GM12878 (cell line): ENCODE data around the gene AGBL5. TPM values are rescaled to one million over a fixed set of nuclear protein-coding genes. Genes with fewer than 3 reads are reported as not detected.

ENCODE experiments used
- ATAC-seq: fragments of 200-7000 bp; cut with Tn5 transposase; 3 replicates; pipeline ENCODE4 v1.9.1; 2020; ENCODE audit warnings: mild to moderate bottlenecking, moderate library complexity
- BruUV-seq: library from RNA; stranded (reverse); fragments of 400-500 nt; replicated peaks from 2 replicates; lab custom pipeline; 2021; lab: Mats Ljungman, UMichigan
- CTCF ChIA-PET: fragments of 300-600 bp; sonication (Branson Sonifier 250); formaldehyde crosslinking; extraction: SDS; loops from one replicate; lab custom pipeline; 2021; ENCODE audit warnings: inconsistent platforms; lab: Yijun Ruan, JAX
- POLR2A ChIA-PET: fragments of 350-600 bp; formaldehyde crosslinking; extraction: SDS; loops from one replicate; lab custom pipeline; 2021; ENCODE audit warnings: inconsistent platforms; lab: Charles Lee
- RAD21 ChIA-PET: fragments of 300-600 bp; sonication (Branson Sonifier 250); formaldehyde crosslinking; loops from one replicate; lab custom pipeline; 2023; ENCODE audit warnings: antibody characterized with exemption; ENCODE audit not compliant: unreplicated experiment; lab: Charles Lee
- SMC1A ChIA-PET: fragments of 300-600 bp; sonication (Branson Sonifier 250); formaldehyde crosslinking; loops from one replicate; lab custom pipeline; 2023; ENCODE audit not compliant: unreplicated experiment, uncharacterized antibody; lab: Charles Lee
- DNase-seq: peaks from one replicate; pipeline ENCODE4 v3.0.0-alpha.2; 2011; ENCODE audit warnings: low read depth, low spot score
- FAIRE-seq: peaks from 3 replicates; lab custom pipeline; 2011; peaks lifted over from hg19 to GRCh38; lab: Jason Lieb, UNC
- H2AFZ ChIP-seq: 2 replicates; pipeline ENCODE4 v1.6.0; 2011; ENCODE audit warnings: low read depth, low read length, control low read depth; ENCODE audit not compliant: control insufficient read depth
- H3K27ac ChIP-seq: 2 replicates; pipeline ENCODE4 v1.5.1; 2011; ENCODE audit warnings: control low read depth; ENCODE audit not compliant: control insufficient read depth, insufficient read depth
- H3K27me3 ChIP-seq, 2 experiments: replicated peaks in 1 of 2; 2 replicates each; pipeline versions ENCODE4 v1.6.0 to v1.6.1; 2011; ENCODE audit warnings: low read length in 1 of 2; ENCODE audit not compliant: control insufficient read depth in 2 of 2, insufficient read depth in 2 of 2
- H3K36me3 ChIP-seq, 2 experiments: 2 replicates each; pipeline ENCODE4 v1.5.1; 2011; ENCODE audit warnings: low read length in 1 of 2; ENCODE audit not compliant: control insufficient read depth in 2 of 2, insufficient read depth in 2 of 2
- H3K4me1 ChIP-seq: 2 replicates; pipeline ENCODE4 v1.6.1; 2011; ENCODE audit warnings: mild to moderate bottlenecking, low read length, moderate library complexity, mixed read lengths; ENCODE audit not compliant: control insufficient read depth, insufficient read depth
- H3K4me2 ChIP-seq: 2 replicates; pipeline ENCODE4 v1.6.0; 2011; ENCODE audit warnings: control low read depth; ENCODE audit not compliant: control insufficient read depth, insufficient read depth
- H3K4me3 ChIP-seq: fragments of 200-600 bp; sonication (generic); 2 replicates; pipeline ENCODE4 v1.5.1; 2016
- H3K79me2 ChIP-seq: 2 replicates; pipeline ENCODE4 v1.6.0; 2011; ENCODE audit warnings: low read length; ENCODE audit not compliant: control insufficient read depth, insufficient read depth
- H3K9ac ChIP-seq: 2 replicates; pipeline ENCODE4 v1.8.0; 2011; ENCODE audit warnings: low read length, control low read depth, mixed read lengths; ENCODE audit not compliant: control insufficient read depth, insufficient read depth
- H3K9me3 ChIP-seq: replicated peaks from 3 replicates; pipeline ENCODE4 v1.5.1; 2011; ENCODE audit warnings: mild to moderate bottlenecking, low read length; ENCODE audit not compliant: control insufficient read depth, insufficient read depth
- H4K20me1 ChIP-seq: 2 replicates; pipeline ENCODE4 v1.6.0; 2011; ENCODE audit not compliant: control insufficient read depth, insufficient read depth
- BHLHE40 ChIP-seq, 2 experiments: fragments of 450-650 bp in 1 of 2; IDR thresholded peaks; 2 replicates each; pipeline ENCODE4 v1.6.1; 2011 to 2017; ENCODE audit warnings: low read depth in 2 of 2, borderline replicate concordance in 1 of 2, improper control_type of control experiment in 1 of 2, low read length in 1 of 2, mild to moderate bottlenecking in 1 of 2
- CHD2 ChIP-seq: IDR thresholded peaks from 2 replicates; pipeline ENCODE4 v1.6.1; 2011; ENCODE audit warnings: low read depth, low read length, improper control_type of control experiment, borderline replicate concordance
- E2F8 ChIP-seq: fragments of 450-650 bp; IDR thresholded peaks from 2 replicates; pipeline ENCODE4 v1.6.1; 2018; ENCODE audit warnings: mild to moderate bottlenecking, low read depth, moderate library complexity; ENCODE audit not compliant: partially characterized antibody
- EED ChIP-seq: sonication (generic); IDR thresholded peaks from 2 replicates; pipeline ENCODE4 v1.6.1; 2016; ENCODE audit warnings: antibody characterized with exemption, low read depth
- ESRRA ChIP-seq: IDR thresholded peaks from 2 replicates; pipeline ENCODE4 v1.6.1; 2012; ENCODE audit warnings: mild to moderate bottlenecking, low read length, improper control_type of control experiment
- GATAD2B ChIP-seq: fragments of 450-650 bp; conservative IDR thresholded peaks from 2 replicates; pipeline ENCODE4 v1.6.1; 2017; ENCODE audit warnings: low read depth, mild to moderate bottlenecking, moderate library complexity
- HCFC1 ChIP-seq: fragments of 150-350 bp; IDR thresholded peaks from 2 replicates; pipeline ENCODE4 v1.6.1; 2014; ENCODE audit warnings: low read length
- IKZF2 ChIP-seq, 2 experiments: fragments of 450-650 bp; IDR thresholded peaks; 2 replicates each; pipeline ENCODE4 v1.6.1; 2017; ENCODE audit warnings: mild to moderate bottlenecking in 2 of 2, moderate library complexity in 2 of 2
- PML ChIP-seq: IDR thresholded peaks from 2 replicates; pipeline ENCODE4 v1.6.1; 2012; ENCODE audit warnings: low read length, inconsistent platforms
- POLR2A ChIP-seq: IDR thresholded peaks from 2 replicates; pipeline ENCODE4 v1.6.1; 2011; ENCODE audit warnings: low read depth, mild to moderate bottlenecking, low read length
- SIX5 ChIP-seq: IDR thresholded peaks from 2 replicates; pipeline ENCODE4 v1.6.1; 2011; ENCODE audit warnings: mild to moderate bottlenecking, low read depth, low read length, moderate library complexity; ENCODE audit not compliant: severe bottlenecking
- SUPT20H ChIP-seq: IDR thresholded peaks from 2 replicates; pipeline ENCODE4 v1.6.1; 2011; ENCODE audit warnings: low read depth, mild to moderate bottlenecking, low read length, moderate library complexity, borderline replicate concordance; ENCODE audit not compliant: control insufficient read depth
- TAF1 ChIP-seq: IDR thresholded peaks from 2 replicates; pipeline ENCODE4 v1.6.1; 2011; ENCODE audit warnings: mild to moderate bottlenecking, low read depth, low read length, borderline replicate concordance
- YY1 ChIP-seq: IDR thresholded peaks from 2 replicates; pipeline ENCODE4 v1.6.1; 2011; ENCODE audit warnings: low read depth, mild to moderate bottlenecking, low read length
- WGBS: methylation state at CpG from one replicate; pipeline ENCODE4 v1.1.6; 2016; ENCODE audit warnings: low lambda C conversion rate; ENCODE audit not compliant: insufficient replicate concordance, insufficient coverage; ENCODE audit errors: missing lambda C conversion rate; 5-methylcytosine and 5-hydroxymethylcytosine counted together
- in situ Hi-C: fragments of 300-500 bp; cut with MboI; formaldehyde crosslinking; loops from 9 replicates; pipeline ENCODE4 v1.14.3; 2018; ENCODE audit warnings: mixed read lengths
- intact Hi-C: fragments of 100-400 bp; cut with micrococcal nuclease; formaldehyde crosslinking; loops from one replicate; pipeline ENCODE4 v1.14.2; 2022; ENCODE audit not compliant: unreplicated experiment
- polyA plus RNA-seq, 11 experiments: library from polyadenylated mRNA; depleted of rRNA in 4 of 11; unstranded in 6 of 11; stranded (reverse) in 5 of 11; fragments of >200 nt; fragmentation: Nextera tagmentation in 4 of 11; fragmentation: Illumina TruSeq in 1 of 11; extraction: Ambion mirVana in 4 of 11; extraction: Trizol in 1 of 11; gene quantifications; 1 replicate in 1 of 11; 2 replicates in 10 of 11; pipeline versions ENCODE4 v1.2.1 to v1.2.3, GENCODE V29; 2011 to 2016; ENCODE audit warnings: inconsistent platforms in 2 of 11, missing spikeins in 2 of 11, low read depth in 1 of 11
- total RNA-seq, 4 experiments: library from RNA; depleted of rRNA in 3 of 4; stranded (reverse); fragments of >200 nt in 3 of 4; fragmentation: Illumina TruSeq in 1 of 4; extraction: Trizol in 1 of 4; gene quantifications; 2 replicates each; pipeline versions ENCODE4 v1.2.1 to v1.2.3, GENCODE V29; 2013 to 2021

AGBL5 gene
- total and polyA plus RNA-seq, 10 of the 15 experiments (the other 5 are each of a cell fraction or from before 2014, with no cell fraction given): 1.9 to 28.5 (median 19.5) TPM

GRCh38 chr2:27053321-27053720 is 1.9 kb downstream of the AGBL5 start:
- H3K27ac ChIP-seq: no peak overlapping the region
- intact Hi-C loops: loop anchor here (5.0 kb wide), 1 partner anchor 266 kb away; the partner anchor contains the start of gene CENPA
- no peak overlapping the region for H3K9ac ChIP-seq
- H3K9me3 ChIP-seq: no peaks in the 10 kb centered on the region
- no peak for DNase-seq
- H3K4me1 ChIP-seq: peaks cover 9% of the 10 kb centered on the region
- ChIA-PET SMC1A (interaction anchor here (1.0 to 1.8 kb wide), 2 partner anchors 9 to 29 kb away, joined by 3 to 5 read pairs; no protein-coding TSS in a partner anchor), POLR2A (interaction anchor here (0.5 to 8.9 kb wide), 3 partner anchors 16 to 296 kb away, joined by 5 to 139 read pairs (median 6); partner anchors contain the start of gene OST4), CTCF (interaction anchor here (2.9 kb wide), 1 partner anchor 11 kb away, joined by 7 read pairs; no protein-coding TSS in a partner anchor), RAD21 (interaction anchor here (3.4 kb wide), 1 partner anchor 19 kb away, joined by 31 read pairs; the partner anchor contains the start of gene OST4)
- no peak overlapping the region for H2AFZ ChIP-seq
- no peaks in the 10 kb centered on the region for H4K20me1 ChIP-seq
- H3K4me2 ChIP-seq: no peak overlapping the region
- TF ChIP-seq EED (no peak), POLR2A (0 out of 2 replicates have a peak, but pooled peaks have one; percentile 9)
- peaks cover 3 to 23% of the 10 kb centered on the region in 2 experiments for H3K36me3 ChIP-seq
- TSS peak; percentile 51 for BruUV-seq
- H3K27me3 ChIP-seq: no peaks in the 10 kb centered on the region
- 67% methylated on average over 11 of the region's 11 CpGs for WGBS
- in situ Hi-C loops: no loop called here
- ATAC-seq: no peak
- FAIRE-seq: no peak
- no peak overlapping the region for H3K4me3 ChIP-seq
- 0 out of 2 replicates have a peak, but pooled peaks cover 1% of the 10 kb centered on the region for H3K79me2 ChIP-seq

GRCh38 chr2:27053776-27054175 is 2.3 kb downstream of the AGBL5 start:
- Histone ChIP-seq H3K4me1 (peaks cover 9% of the 10 kb centered on the region), H3K79me2 (0 out of 2 replicates have a peak, but pooled peaks cover 1% of the 10 kb centered on the region), H3K9me3 (no peaks in the 10 kb centered on the region), H3K9ac (no peak overlapping the region), H4K20me1 (no peaks in the 10 kb centered on the region), H3K36me3 (peaks cover 3 to 27% of the 10 kb centered on the region in 2 experiments), H3K27ac (no peak overlapping the region), H3K4me3 (no peak overlapping the region), H3K27me3 (no peaks in the 10 kb centered on the region), H3K4me2 (no peak overlapping the region), H2AFZ (no peak overlapping the region)
- in situ Hi-C loops: no loop called here
- ChIA-PET CTCF (interaction anchor here (2.9 kb wide), 1 partner anchor 11 kb away, joined by 7 read pairs; no protein-coding TSS in a partner anchor), RAD21 (no interaction called here), SMC1A (interaction anchor here (1.5 to 1.8 kb wide), 2 partner anchors 11 to 28 kb away, joined by 3 to 5 read pairs; no protein-coding TSS in a partner anchor), POLR2A (interaction anchor here (0.5 to 8.9 kb wide), 4 partner anchors 16 to 295 kb away, joined by 3 to 139 read pairs (median 6); partner anchors contain the start of gene OST4)
- DNase-seq (no peak), ATAC-seq (no peak), FAIRE-seq (no peak)
- BruUV-seq: no TSS peak
- 98% methylated on average over 7 of the region's 8 CpGs for WGBS
- intact Hi-C loops: loop anchor here (5.0 kb wide), 1 partner anchor 266 kb away; the partner anchor contains the start of gene CENPA
- TF ChIP-seq GATAD2B: no peak
- no peak for TF ChIP-seq HCFC1
- TF ChIP-seq ESRRA: no peak
- TF ChIP-seq TAF1: no peak
- TF ChIP-seq CHD2: no peak
- TF ChIP-seq BHLHE40 (IDR thresholded peaks at IDR 0.05; ENCODE audit: borderline replicate concordance in 1 of 2, low read depth in 2 of 2, low read length in 1 of 2): no peak
- no peak for TF ChIP-seq PML
- TF ChIP-seq YY1: no peak
- no peak for TF ChIP-seq IKZF2 (IDR thresholded peaks at IDR 0.05)
- TF ChIP-seq SUPT20H: no peak
- TF ChIP-seq SIX5: no peak
- TF ChIP-seq E2F8: no peak
- no peak for TF ChIP-seq EED
